Immature natural killer cell (primary cell): ENCODE results near the gene SPRN. TPM values are rescaled to one million over a fixed set of nuclear protein-coding genes. Genes with fewer than 3 reads are reported as not detected.
A peak's percentile ranks its signal among the peaks of the same experiment; 100 is the strongest.

Experiments
- DNase-seq, 3 donors: peaks; one replicate each; pipeline ENCODE4 v3.0.0; 2022; ENCODE audit warnings: mixed read lengths in 1 of 3
- H3K27ac Mint-ChIP-seq, 6 donors: one replicate each; pipeline ENCODE4 v1.8.0; 2020; ENCODE audit warnings: mixed read lengths in 6 of 6, mild to moderate bottlenecking in 5 of 6, inconsistent platforms in 4 of 6, moderate library complexity in 3 of 6
- H3K27me3 Mint-ChIP-seq, 3 donors: one replicate each; pipeline ENCODE4 v1.8.0; 2020 to 2021; ENCODE audit warnings: low read depth in 3 of 3, mild to moderate bottlenecking in 3 of 3, mixed read lengths in 3 of 3, moderate library complexity in 3 of 3, inconsistent platforms in 1 of 3
- H3K36me3 Mint-ChIP-seq, 3 donors: one replicate each; pipeline ENCODE4 v1.8.0; 2020; ENCODE audit warnings: mixed read lengths in 3 of 3, inconsistent platforms in 2 of 3, mild to moderate bottlenecking in 2 of 3
- H3K4me1 Mint-ChIP-seq, 2 donors: one replicate each; pipeline ENCODE4 v1.8.0; 2020; ENCODE audit warnings: inconsistent platforms in 2 of 2, mild to moderate bottlenecking in 2 of 2, mixed read lengths in 2 of 2, moderate library complexity in 1 of 2
- H3K4me3 Mint-ChIP-seq, 5 donors: one replicate each; pipeline ENCODE4 v1.8.0; 2020; ENCODE audit warnings: mild to moderate bottlenecking in 5 of 5, mixed read lengths in 5 of 5, inconsistent platforms in 3 of 5, moderate library complexity in 3 of 5
- H3K9me3 Mint-ChIP-seq, 6 donors: one replicate each; pipeline ENCODE4 v1.8.0; 2020; ENCODE audit warnings: mild to moderate bottlenecking in 6 of 6, mixed read lengths in 6 of 6, inconsistent platforms in 4 of 6, moderate library complexity in 3 of 6
- polyA plus RNA-seq, 3 donors: library from polyadenylated mRNA; unstranded; fragments of 300-500 nt; fragmentation: Illumina TruSeq; gene quantifications; one replicate each; pipeline ENCODE4 v1.2.3, GENCODE V29; 2021

Gene SPRN
- polyA plus RNA-seq, 3 donors from 2014 or later, result 0.30 to 0.37 TPM; not detected in 1

DNA sequence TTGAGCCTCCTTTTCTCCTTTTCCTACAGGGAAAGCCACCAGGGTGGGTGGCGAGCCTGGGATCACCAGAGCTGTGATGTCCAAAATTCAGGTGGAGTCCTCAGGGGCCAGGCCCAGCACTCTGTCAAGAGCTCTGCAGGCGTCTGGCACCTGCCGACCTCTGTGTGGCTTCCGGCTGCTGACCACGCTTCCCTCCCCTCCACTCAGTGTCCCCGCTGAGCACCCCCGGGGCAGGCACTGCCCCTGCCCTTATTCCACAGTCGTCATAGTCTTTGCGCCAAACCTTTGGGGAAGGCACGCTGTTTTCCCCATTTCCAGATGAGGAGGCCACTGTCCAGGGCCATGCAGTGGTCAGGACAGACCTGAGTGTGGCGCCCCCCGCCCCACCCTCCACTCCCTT is 22.9 kb downstream of the SPRN start:
- peaks cover 7 to 44% (median 25%) of the 10 kb centered on the region in 3 donors for H3K36me3 Mint-ChIP-seq
- peaks cover 43 to 50% of the 10 kb centered on the region in 2 donors for H3K4me1 Mint-ChIP-seq
- H3K4me3 Mint-ChIP-seq, result peak overlapping the region; percentile 69 to 82 (median 76)
- no peak for DNase-seq
- H3K27me3 Mint-ChIP-seq, result peaks cover 0 to 3% (median 2%) of the 10 kb centered on the region in 3 donors
- no peaks in the 10 kb centered on the region for H3K9me3 Mint-ChIP-seq
- peak overlapping the region; percentile 66 to 92 (median 89) for H3K27ac Mint-ChIP-seq

DNA sequence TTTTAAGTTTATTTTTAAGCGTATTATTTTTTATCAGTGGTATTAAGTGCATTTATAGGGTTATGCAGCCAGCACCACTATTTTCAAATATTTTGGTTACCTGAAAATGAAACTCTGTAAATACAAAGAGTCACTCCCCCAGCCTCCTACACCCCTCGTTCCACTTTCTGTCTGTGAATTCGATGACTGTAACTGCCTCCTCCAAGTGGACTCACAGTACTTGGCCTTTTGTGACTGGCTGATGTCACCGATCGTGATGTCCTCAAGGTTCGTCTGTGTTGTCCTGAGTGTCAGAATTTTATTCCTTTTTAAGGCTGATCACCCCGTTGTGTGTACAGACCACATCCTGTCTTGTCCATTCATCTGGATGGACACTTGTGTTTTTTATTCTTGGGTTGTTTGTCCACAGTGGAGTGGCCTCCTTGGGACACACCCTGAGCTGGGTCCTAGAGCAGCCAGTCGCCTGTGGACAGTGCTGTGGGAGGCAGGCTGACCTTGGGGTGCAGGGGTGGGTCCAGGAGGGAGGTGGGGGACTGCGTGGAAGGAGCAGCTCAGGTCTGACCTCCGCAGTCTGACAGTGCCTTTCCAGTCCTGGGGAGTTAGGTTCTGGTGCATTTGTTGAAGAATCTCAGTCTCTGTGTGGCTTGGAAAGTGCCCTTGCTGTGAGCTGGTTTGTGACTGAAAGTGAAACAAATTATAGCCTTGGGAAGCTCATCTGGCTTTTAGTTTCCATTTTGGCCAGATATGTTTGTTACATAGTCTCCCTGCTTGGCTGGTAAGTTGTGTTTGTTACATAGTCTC is 23.6 kb downstream of the SPRN start:
- no peaks in the 10 kb centered on the region for H3K9me3 Mint-ChIP-seq
- peaks cover 7 to 39% (median 25%) of the 10 kb centered on the region in 3 donors for H3K36me3 Mint-ChIP-seq
- H3K27me3 Mint-ChIP-seq, result peaks cover 0 to 3% (median 2%) of the 10 kb centered on the region in 3 donors
- H3K27ac Mint-ChIP-seq, result peak overlapping the region; percentile 66 to 92 (median 89)
- H3K4me1 Mint-ChIP-seq, result peaks cover 40 to 46% of the 10 kb centered on the region in 2 donors
- peak; percentile 27 to 37 (median 33) for DNase-seq
- H3K4me3 Mint-ChIP-seq, result peak overlapping the region; percentile 69 to 82 (median 76)

DNA sequence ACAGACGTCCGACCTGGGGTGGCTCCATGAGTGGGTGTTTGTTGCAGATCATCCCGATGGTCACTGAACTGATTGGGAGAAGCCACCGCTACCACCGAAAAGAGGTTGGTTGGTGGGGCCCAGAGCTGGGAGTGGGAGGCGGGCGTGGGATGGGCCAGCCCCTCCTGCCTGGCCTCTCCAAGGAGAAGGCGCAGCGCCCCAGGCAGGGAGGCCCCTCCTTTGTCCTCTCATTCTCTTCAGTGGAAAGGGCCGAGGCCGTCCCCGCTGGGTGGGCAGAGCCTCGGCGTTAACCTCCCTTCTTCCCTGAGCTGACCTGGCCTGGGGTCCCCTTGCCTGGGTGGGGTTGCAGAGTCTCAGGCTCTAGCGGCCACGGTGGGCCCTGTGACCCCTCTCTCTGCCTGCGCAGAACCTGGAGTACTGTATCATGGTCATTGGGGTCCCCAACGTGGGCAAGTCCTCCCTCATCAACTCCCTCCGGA is 25.3 kb downstream of the SPRN start:
- Mint-ChIP-seq H3K4me1 (peaks cover 42 to 48% of the 10 kb centered on the region in 2 donors), H3K36me3 (peaks cover 3 to 26% (median 17%) of the 10 kb centered on the region in 3 donors), H3K27ac (no peak overlapping the region), H3K9me3 (no peaks in the 10 kb centered on the region), H3K27me3 (peaks cover 0 to 3% (median 3%) of the 10 kb centered on the region in 3 donors), H3K4me3 (no peak overlapping the region)
- DNase-seq, result no peak

DNA sequence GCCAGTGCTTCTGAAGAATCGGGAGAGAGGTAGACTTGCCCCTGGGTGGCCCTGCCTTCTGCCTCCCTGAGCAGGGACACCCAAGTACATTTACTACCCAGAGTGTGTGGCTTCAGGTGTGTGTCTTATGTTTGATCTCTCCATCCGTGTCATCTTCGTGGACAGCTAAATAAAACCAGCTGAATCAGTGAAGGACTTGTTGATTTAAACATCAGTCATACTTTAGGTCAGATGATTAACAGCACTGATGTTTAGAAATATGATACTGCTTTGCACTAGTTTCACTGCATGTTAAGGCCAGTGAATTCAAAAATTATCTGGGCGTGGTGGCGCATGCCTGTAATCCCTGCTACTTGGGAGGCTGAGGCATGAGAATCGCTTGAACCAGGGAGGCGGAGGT is 26.5 kb downstream of the SPRN start:
- H3K4me1 Mint-ChIP-seq, result peaks cover 37 to 47% of the 10 kb centered on the region in 2 donors
- DNase-seq, result no peak
- no peaks in the 10 kb centered on the region for H3K9me3 Mint-ChIP-seq
- H3K4me3 Mint-ChIP-seq, result no peak overlapping the region
- peak overlapping the region in 1 of 6 donors; percentile 40 for H3K27ac Mint-ChIP-seq
- H3K27me3 Mint-ChIP-seq, result peaks cover 0 to 3% (median 2%) of the 10 kb centered on the region in 3 donors
- peaks cover 0 to 18% (median 11%) of the 10 kb centered on the region in 3 donors for H3K36me3 Mint-ChIP-seq

DNA sequence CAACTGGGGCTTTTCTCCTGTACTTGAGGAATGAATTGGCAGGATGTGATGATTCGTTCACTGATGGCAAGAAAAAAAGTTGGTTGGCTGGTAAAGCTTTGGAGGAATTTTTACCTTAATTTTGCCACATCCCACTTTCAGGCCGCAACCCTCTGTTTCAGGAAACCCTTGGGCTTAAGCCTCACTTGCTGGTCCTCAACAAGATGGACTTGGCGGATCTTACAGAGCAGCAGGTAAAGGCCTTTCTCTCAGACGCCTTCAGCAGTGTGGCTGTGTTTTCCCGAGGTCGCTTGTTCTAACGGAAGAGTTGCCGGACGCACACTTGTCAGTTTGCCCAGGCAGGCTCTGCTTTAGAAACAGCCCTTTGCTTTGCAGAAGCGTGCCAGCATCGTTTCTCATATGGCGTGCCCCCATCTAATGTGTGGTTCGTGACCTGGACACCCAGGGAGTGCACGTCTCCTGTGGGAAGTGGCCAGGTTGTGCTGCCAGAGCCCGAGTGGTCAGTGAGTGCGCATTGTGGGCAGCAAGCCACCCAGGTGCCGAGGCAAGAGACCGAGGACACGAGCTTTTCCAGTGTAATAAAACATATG is 28.3 kb downstream of the SPRN start:
- Mint-ChIP-seq H3K36me3 (peaks cover 0 to 12% (median 6%) of the 10 kb centered on the region in 3 donors), H3K9me3 (no peaks in the 10 kb centered on the region), H3K27me3 (peaks cover 0 to 4% (median 3%) of the 10 kb centered on the region in 3 donors), H3K4me1 (peaks cover 39 to 49% of the 10 kb centered on the region in 2 donors), H3K27ac (peak overlapping the region in 1 of 6 donors; percentile 12), H3K4me3 (peak overlapping the region in 3 of 5 donors; percentile 7 to 91 (median 90))
- DNase-seq, result no peak

DNA sequence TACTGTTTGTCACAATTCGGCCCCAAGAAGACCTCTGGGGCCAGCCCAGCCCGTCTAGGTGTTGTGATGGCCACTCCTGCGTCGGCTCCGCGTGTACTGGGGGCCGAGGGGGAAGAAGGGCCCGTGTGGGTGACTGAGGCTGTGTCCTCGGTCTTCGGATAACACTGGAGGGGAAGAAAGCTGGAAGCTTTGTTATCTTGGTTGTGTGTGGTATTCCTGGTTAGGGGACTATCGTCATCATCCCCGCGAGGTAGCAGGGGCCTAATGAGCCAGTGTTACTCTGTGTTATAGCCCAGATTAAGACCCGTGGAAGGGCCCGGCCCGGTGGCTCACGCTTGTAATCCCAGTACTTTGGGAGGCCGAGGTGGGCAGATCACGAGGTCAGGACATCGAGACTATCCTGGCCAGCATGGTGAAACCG is 29.6 kb downstream of the SPRN start:
- DNase-seq, result no peak
- H3K4me3 Mint-ChIP-seq, result peak overlapping the region; percentile 90 to 93 (median 91)
- H3K27me3 Mint-ChIP-seq, result peaks cover 0 to 8% (median 5%) of the 10 kb centered on the region in 3 donors
- no peaks in the 10 kb centered on the region for H3K9me3 Mint-ChIP-seq
- peaks cover 0 to 6% (median 0%) of the 10 kb centered on the region in 3 donors for H3K36me3 Mint-ChIP-seq
- peak overlapping the region; percentile 75 to 96 (median 91) for H3K27ac Mint-ChIP-seq
- peaks cover 43 to 51% of the 10 kb centered on the region in 2 donors for H3K4me1 Mint-ChIP-seq

DNA sequence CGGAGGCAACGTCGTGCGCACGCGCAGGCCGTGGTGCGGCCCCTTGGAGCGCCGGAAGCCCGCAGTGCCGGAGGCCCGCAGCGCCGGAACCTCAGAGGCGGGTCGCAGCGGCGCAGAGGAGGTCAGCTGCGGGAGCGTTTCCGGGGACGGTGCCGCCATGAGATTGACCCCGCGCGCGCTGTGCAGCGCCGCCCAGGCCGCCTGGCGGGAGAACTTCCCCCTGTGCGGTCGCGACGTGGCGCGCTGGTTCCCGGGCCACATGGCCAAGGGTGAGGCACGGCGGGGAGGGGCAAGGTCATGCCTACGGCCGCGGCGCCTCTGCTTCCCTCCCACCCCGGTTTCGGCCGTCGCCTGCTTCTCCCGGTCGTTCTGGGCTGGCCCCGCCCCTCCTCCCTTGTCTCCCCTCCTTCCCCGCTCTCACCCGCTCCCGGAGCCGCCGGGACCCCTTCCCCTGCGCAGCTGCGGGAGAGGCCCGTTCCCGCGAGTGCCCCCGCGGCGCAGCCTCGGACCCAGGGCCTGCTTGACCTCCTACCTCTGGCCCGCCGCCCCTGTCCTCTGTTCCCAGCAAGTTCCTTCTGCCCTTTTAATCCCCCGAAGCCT is 30.3 kb downstream of the SPRN start, which contains the start of gene MTG1:
MTG1 (plus strand) TSS at position 94 of the 600 bp plus-strand sequence; CDS start at position 158, 64 bp downstream.
- peaks cover 0 to 6% (median 0%) of the 10 kb centered on the region in 3 donors for H3K36me3 Mint-ChIP-seq
- H3K27ac Mint-ChIP-seq, result peak within 1 kb of the TSS; percentile 75 to 96 (median 91)
- H3K27me3 Mint-ChIP-seq, result peaks cover 2 to 10% (median 9%) of the 10 kb centered on the region in 3 donors
- peak within 1 kb of the TSS; percentile 90 to 93 (median 91) for H3K4me3 Mint-ChIP-seq
- H3K4me1 Mint-ChIP-seq, result peaks cover 48 to 52% of the 10 kb centered on the region in 2 donors
- no peaks in the 10 kb centered on the region for H3K9me3 Mint-ChIP-seq
- peak; percentile 93 to 94 (median 93) for DNase-seq

DNA sequence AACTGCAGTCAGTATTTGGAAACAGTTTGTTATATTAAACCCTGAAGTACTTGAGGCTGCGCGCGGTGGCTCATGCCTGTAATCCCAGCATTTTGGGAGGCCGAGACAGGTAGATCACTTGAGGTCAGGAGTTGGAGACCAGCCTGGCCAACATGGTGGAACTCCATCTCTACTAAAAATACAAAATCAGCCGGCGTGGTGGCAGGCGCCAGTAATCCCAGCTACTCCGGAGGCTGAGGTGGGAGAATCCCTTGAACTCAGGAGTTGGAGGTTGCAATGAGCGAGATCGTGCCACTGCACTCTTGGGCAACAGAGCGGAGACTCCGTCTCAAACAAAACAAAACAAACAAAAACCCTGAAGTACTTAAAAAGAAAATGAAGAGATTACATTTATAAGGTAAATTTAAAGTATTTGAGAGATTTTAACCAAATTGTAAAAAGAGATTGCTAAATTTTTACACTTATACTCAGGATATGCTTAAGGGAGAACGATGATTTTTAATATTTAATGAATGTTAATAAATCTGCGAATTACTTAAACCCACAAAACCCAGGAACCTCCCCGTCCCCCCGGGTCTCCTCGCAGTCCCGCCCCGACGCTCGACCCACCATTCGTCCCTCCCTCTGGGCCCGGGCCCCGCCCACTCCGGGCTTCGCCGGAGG is 30.9 kb downstream of the SPRN start:
- H3K27me3 Mint-ChIP-seq, result peaks cover 5 to 10% (median 9%) of the 10 kb centered on the region in 3 donors
- peak overlapping the region in 5 of 6 donors; percentile 55 to 92 (median 60) for H3K27ac Mint-ChIP-seq
- peaks cover 0 to 6% (median 0%) of the 10 kb centered on the region in 3 donors for H3K36me3 Mint-ChIP-seq
- DNase-seq, result no peak
- peak overlapping the region; percentile 74 to 92 (median 91) for H3K4me3 Mint-ChIP-seq
- H3K9me3 Mint-ChIP-seq, result no peaks in the 10 kb centered on the region
- peaks cover 55 to 57% of the 10 kb centered on the region in 2 donors for H3K4me1 Mint-ChIP-seq

DNA sequence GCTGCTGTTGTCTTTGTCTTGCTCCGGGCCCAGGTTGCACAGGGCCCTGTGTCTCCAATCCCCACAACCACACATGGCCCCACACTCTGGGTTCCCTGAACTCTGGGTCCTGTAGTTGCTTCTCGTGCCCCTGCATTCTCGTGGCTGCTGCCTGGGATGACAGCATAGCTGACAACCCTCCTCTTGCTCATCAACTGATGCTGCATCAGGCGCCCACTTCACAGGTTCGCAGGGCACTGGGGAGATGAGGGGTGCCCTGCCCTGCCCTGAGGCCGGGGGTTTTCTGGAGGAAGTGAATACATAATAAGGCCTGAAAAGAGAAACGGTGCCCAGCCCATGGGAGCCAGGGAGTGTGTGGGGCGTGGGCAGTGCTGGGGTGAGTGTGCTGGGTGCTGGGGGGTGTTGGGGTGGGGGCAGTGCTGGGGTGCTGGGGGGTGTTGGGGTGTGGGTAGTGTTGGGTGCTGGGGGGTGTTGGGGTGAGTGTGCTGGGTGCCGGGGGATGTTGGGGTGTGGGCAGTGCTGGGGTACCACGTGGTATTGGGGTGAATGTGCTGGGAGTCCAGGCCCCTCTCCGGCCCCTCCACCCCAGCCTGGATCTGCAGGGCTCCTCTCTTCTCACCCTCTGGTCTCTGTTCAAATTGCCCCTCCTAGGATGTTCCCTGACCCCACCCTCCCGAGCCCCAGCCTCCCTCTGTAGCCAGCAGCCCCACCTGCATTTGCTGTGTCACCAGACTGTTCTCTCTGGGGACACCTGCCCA is 32.5 kb downstream of the SPRN start:
- H3K4me3 Mint-ChIP-seq, result peak overlapping the region in 4 of 5 donors; percentile 13 to 77 (median 26)
- peaks cover 5 to 12% (median 9%) of the 10 kb centered on the region in 3 donors for H3K27me3 Mint-ChIP-seq
- no peaks in the 10 kb centered on the region for H3K9me3 Mint-ChIP-seq
- H3K27ac Mint-ChIP-seq, result peak overlapping the region; percentile 64 to 95 (median 88)
- peaks cover 58% of the 10 kb centered on the region in 2 donors for H3K4me1 Mint-ChIP-seq
- H3K36me3 Mint-ChIP-seq, result no peaks in the 10 kb centered on the region
- no peak for DNase-seq

DNA sequence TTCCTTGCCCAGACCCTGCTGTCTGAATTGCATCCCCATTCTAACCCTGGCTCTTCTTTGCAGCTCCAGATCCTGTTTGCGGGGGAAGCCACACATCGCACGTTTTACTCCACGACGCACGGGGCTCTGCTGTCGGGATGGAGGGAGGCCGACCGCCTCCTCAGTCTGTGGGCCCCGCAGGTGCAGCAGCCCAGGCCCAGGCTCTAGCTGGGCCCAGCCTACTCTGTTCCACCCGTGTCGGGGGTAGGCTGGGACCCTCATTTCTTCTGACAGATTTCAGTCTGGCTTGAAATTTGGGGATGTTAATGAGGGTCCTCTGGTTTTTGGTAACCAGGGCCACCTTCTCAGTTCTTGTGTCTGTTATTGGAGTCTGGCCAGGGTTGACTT is 33.2 kb downstream of the SPRN start:
- peak overlapping the region; percentile 64 to 97 (median 92) for H3K27ac Mint-ChIP-seq
- H3K36me3 Mint-ChIP-seq, result no peaks in the 10 kb centered on the region
- H3K4me3 Mint-ChIP-seq, result peak overlapping the region; percentile 57 to 90 (median 80)
- DNase-seq, result no peak
- H3K9me3 Mint-ChIP-seq, result no peaks in the 10 kb centered on the region
- peaks cover 53 to 58% of the 10 kb centered on the region in 2 donors for H3K4me1 Mint-ChIP-seq
- H3K27me3 Mint-ChIP-seq, result peaks cover 5 to 12% (median 9%) of the 10 kb centered on the region in 3 donors

DNA sequence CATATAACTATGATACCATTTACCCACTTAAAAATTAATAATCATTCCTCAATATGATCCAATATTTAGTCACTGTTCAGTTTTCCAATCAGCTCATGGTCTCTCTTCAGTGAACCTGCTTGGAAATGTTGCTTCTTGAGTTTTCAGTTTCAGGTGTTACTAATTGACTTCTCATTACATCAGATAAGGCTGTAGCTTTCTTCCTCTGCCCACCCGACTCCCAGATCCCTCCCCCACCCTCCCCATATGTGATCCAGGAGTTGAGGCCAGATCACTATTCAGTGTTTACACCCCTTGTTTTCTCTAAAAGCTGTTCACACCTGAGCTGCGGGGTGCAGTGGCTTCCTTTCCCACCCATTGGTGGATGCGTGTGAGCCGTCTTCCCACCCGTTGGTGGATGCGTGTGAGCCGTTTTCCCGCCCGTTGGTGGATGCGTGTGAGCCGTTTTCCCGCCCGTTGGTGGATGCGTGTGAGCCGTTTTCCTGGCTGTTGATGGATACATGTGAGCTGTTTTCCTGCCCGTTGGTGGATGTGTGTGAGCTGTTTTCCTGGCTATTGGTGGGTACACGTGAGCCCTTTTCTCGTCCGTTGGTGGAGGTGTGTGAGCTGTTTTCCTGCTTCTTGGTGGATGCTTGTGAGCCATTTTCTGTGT is 33.7 kb downstream of the SPRN start:
- Mint-ChIP-seq H3K4me3 (peak overlapping the region; percentile 80 to 95 (median 83)), H3K36me3 (no peaks in the 10 kb centered on the region), H3K27me3 (peaks cover 5 to 12% (median 9%) of the 10 kb centered on the region in 3 donors), H3K4me1 (peaks cover 51 to 58% of the 10 kb centered on the region in 2 donors), H3K27ac (peak overlapping the region; percentile 91 to 98 (median 96)), H3K9me3 (no peaks in the 10 kb centered on the region)
- DNase-seq, result no peak
